Esophagus squamous epithelium (tissue), 4 donors: ENCODE measurements around the gene C1QTNF8.

ENCODE experiments used
- POLR2A ChIP-seq, 4 donors: fragments of 450-650 bp; IDR thresholded peaks; one replicate each; pipeline ENCODE4 v1.6.1; 2017; ENCODE audit warnings: antibody characterized with exemption in 4 of 4, mild to moderate bottlenecking in 4 of 4, moderate library complexity in 3 of 4
- TF ChIP-seq, protein P1 (sequence below), 6 experiments: fragments of 450-650 bp in 4 of 6; fragments of 200-600 bp in 2 of 6; sonication (generic) in 2 of 6; IDR thresholded peaks; one replicate each; pipeline ENCODE4 v1.5.1; 2016 to 2019; ENCODE audit warnings: antibody characterized with exemption in 6 of 6, mild to moderate bottlenecking in 4 of 6, moderate library complexity in 4 of 6

DNA sequence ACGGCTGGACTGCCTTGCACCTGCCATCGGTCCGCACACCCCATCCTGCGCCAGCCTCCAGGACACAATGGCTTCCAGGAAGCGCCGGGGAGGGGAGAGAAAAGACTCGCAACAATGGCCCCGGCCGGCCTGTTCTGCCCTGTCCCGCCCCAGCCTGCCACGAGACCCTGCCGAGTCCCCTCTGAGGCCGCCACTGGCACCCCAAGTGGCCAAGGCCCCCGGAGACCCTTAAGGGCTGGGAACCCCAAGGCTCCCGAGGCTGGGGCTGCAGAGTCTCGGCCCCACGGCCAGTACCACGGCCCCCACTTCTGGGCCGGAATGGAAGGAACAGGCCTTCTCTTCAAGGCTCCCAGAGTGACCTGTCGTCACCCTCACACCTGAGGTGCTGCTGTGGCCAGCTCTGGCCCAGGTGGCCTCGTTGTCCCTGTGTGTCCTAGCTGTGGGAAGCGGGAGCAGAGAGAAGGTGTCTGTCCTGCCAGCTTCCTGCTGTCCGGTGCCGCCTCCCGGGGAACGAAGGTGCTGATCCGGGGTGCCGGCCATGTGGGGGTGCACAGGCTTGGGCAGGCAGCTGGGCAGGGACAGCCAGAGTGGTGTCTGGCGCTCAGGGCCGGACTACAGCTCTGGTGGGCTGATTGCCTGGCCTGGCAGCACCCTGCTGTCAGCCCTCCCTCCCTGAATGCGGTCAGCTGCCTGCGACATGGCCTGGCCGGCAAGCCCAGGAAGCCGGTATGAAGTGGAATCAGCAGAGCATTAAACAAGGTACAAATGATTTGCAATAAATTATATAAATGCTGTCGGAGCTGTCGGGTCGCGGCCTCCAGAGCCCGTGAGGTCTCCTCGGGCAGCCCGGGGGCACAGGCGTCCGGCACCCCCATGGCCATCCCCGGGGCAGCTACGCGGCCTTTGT, 48.7 kb upstream of the C1QTNF8 start:
- TF ChIP-seq, protein P1, sequence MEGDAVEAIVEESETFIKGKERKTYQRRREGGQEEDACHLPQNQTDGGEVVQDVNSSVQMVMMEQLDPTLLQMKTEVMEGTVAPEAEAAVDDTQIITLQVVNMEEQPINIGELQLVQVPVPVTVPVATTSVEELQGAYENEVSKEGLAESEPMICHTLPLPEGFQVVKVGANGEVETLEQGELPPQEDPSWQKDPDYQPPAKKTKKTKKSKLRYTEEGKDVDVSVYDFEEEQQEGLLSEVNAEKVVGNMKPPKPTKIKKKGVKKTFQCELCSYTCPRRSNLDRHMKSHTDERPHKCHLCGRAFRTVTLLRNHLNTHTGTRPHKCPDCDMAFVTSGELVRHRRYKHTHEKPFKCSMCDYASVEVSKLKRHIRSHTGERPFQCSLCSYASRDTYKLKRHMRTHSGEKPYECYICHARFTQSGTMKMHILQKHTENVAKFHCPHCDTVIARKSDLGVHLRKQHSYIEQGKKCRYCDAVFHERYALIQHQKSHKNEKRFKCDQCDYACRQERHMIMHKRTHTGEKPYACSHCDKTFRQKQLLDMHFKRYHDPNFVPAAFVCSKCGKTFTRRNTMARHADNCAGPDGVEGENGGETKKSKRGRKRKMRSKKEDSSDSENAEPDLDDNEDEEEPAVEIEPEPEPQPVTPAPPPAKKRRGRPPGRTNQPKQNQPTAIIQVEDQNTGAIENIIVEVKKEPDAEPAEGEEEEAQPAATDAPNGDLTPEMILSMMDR (IDR thresholded peaks at IDR 0.05), result no peak
- TF ChIP-seq POLR2A (IDR thresholded peaks at IDR 0.05), result no peak
